Measurements from ENCODE around the gene AMTN. TPM values are rescaled to one million over a fixed set of nuclear protein-coding genes. Genes with fewer than 3 reads are reported as not detected.

AMTN gene
- total RNA-seq, 1 donor from 2014 or later, result not detected

GRCh38 chr4:70538869-70539268, 20.5 kb downstream of the AMTN start:
- no peak overlapping the region for H3K4me3 ChIP-seq (ENCODE audit: insufficient read depth, low read depth, low read length)
- Mint-ChIP-seq H3K36me3 (ENCODE audit: low read depth, unreplicated experiment) (no peaks in the 10 kb centered on the region), H3K4me3 (ENCODE audit: unreplicated experiment) (no peak overlapping the region), H3K27ac (ENCODE audit: unreplicated experiment) (no peak overlapping the region), H3K4me1 (ENCODE audit: low read depth, unreplicated experiment) (peaks cover 2% of the 10 kb centered on the region), H3K27me3 (ENCODE audit: low read depth, unreplicated experiment) (no peaks in the 10 kb centered on the region), H3K9me3 (ENCODE audit: unreplicated experiment) (no peaks in the 10 kb centered on the region)
- DNase-seq (ENCODE audit: low read depth) (no peak), FAIRE-seq (no peak)
- H3K36me3 ChIP-seq (ENCODE audit: insufficient read depth, low read length), result no peaks in the 10 kb centered on the region
- no peaks in the 10 kb centered on the region for H3K9me3 ChIP-seq (ENCODE audit: insufficient read depth, low read depth, low read length)
- TF ChIP-seq EZH2 (IDR thresholded peaks at IDR 0.05; ENCODE audit: insufficient read depth, low read length), result no peak
- TF ChIP-seq, protein P1, sequence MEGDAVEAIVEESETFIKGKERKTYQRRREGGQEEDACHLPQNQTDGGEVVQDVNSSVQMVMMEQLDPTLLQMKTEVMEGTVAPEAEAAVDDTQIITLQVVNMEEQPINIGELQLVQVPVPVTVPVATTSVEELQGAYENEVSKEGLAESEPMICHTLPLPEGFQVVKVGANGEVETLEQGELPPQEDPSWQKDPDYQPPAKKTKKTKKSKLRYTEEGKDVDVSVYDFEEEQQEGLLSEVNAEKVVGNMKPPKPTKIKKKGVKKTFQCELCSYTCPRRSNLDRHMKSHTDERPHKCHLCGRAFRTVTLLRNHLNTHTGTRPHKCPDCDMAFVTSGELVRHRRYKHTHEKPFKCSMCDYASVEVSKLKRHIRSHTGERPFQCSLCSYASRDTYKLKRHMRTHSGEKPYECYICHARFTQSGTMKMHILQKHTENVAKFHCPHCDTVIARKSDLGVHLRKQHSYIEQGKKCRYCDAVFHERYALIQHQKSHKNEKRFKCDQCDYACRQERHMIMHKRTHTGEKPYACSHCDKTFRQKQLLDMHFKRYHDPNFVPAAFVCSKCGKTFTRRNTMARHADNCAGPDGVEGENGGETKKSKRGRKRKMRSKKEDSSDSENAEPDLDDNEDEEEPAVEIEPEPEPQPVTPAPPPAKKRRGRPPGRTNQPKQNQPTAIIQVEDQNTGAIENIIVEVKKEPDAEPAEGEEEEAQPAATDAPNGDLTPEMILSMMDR (IDR thresholded peaks at IDR 0.05; ENCODE audit: insufficient read depth, low read depth, low read length), result no peak
- H3K9ac ChIP-seq (ENCODE audit: low read length), result no peak overlapping the region
- no peak overlapping the region for H3K27ac ChIP-seq (ENCODE audit: low read depth, low read length)
- H4K20me1 ChIP-seq (ENCODE audit: insufficient read depth, low read length), result no peaks in the 10 kb centered on the region
- H3K4me2 ChIP-seq (ENCODE audit: low read length), result no peak overlapping the region
- no peaks in the 10 kb centered on the region for H3K4me1 ChIP-seq (ENCODE audit: insufficient read depth, low read length)
- no peaks in the 10 kb centered on the region for H3K79me2 ChIP-seq (ENCODE audit: insufficient read depth, low read length)
- no peaks in the 10 kb centered on the region for H3K27me3 ChIP-seq (ENCODE audit: insufficient read depth, low read length)
- H2AFZ ChIP-seq (ENCODE audit: low read depth, low read length), result no peak overlapping the region

DNA sequence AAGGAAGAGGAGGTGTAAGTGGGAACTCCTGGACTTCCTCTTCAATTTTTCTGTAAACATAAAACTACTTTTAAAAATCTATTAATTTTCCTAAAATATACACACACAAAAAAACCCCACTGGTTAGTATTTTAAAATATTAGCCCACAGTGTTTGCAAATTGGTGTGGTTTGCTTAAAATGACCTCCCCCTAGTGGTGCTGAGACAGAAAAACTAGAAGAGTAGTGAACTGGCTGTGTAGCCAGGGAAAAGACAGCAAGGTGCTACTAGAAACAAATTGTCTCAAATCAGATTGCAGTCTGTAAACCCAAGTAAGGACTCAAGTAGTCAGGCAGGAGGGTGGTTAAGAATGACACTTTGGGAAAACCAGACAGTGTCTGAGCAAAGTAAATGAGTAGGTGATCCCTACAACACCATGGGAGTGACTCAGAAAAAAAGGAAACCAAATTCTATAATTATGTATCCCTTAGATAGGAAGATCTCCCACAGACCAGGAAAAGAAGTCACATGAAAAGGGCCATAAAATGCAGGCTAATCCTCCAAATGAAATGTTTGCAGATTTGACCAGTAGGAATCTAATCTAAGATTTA, 26.0 kb downstream of the AMTN start:
- Mint-ChIP-seq H3K36me3 (ENCODE audit: low read depth, unreplicated experiment) (no peaks in the 10 kb centered on the region), H3K4me3 (ENCODE audit: unreplicated experiment) (no peak overlapping the region), H3K27ac (ENCODE audit: unreplicated experiment) (no peak overlapping the region), H3K4me1 (ENCODE audit: low read depth, unreplicated experiment) (peaks cover 6% of the 10 kb centered on the region), H3K9me3 (ENCODE audit: unreplicated experiment) (no peaks in the 10 kb centered on the region), H3K27me3 (ENCODE audit: low read depth, unreplicated experiment) (no peaks in the 10 kb centered on the region)
- H3K4me1 ChIP-seq (ENCODE audit: insufficient read depth, low read length), result no peaks in the 10 kb centered on the region
- H4K20me1 ChIP-seq (ENCODE audit: insufficient read depth, low read length), result no peaks in the 10 kb centered on the region
- no peak overlapping the region for H3K4me3 ChIP-seq (ENCODE audit: insufficient read depth, low read depth, low read length)
- H3K4me2 ChIP-seq (ENCODE audit: low read length), result no peak overlapping the region
- H3K27me3 ChIP-seq (ENCODE audit: insufficient read depth, low read length), result no peaks in the 10 kb centered on the region
- no peaks in the 10 kb centered on the region for H3K36me3 ChIP-seq (ENCODE audit: insufficient read depth, low read length)
- no peaks in the 10 kb centered on the region for H3K9me3 ChIP-seq (ENCODE audit: insufficient read depth, low read depth, low read length)
- DNase-seq (ENCODE audit: low read depth) (no peak), FAIRE-seq (no peak)
- TF ChIP-seq, protein P1 (IDR thresholded peaks at IDR 0.05; ENCODE audit: insufficient read depth, low read depth, low read length), result peak; percentile 56
- no peak for TF ChIP-seq EZH2 (IDR thresholded peaks at IDR 0.05; ENCODE audit: insufficient read depth, low read length)
- no peak overlapping the region for H3K27ac ChIP-seq (ENCODE audit: low read depth, low read length)
- no peaks in the 10 kb centered on the region for H3K79me2 ChIP-seq (ENCODE audit: insufficient read depth, low read length)
- no peak overlapping the region for H2AFZ ChIP-seq (ENCODE audit: low read depth, low read length)
- no peak overlapping the region for H3K9ac ChIP-seq (ENCODE audit: low read length)

GRCh38 chr4:70556856-70557255, 38.5 kb downstream of the AMTN start:
- no peaks in the 10 kb centered on the region for H3K4me1 ChIP-seq (ENCODE audit: insufficient read depth, low read length)
- Mint-ChIP-seq H3K4me1 (ENCODE audit: low read depth, unreplicated experiment) (peaks cover 11% of the 10 kb centered on the region), H3K36me3 (ENCODE audit: low read depth, unreplicated experiment) (no peaks in the 10 kb centered on the region), H3K27ac (ENCODE audit: unreplicated experiment) (no peak overlapping the region), H3K27me3 (ENCODE audit: low read depth, unreplicated experiment) (peaks cover 3% of the 10 kb centered on the region), H3K9me3 (ENCODE audit: unreplicated experiment) (peaks cover 5% of the 10 kb centered on the region), H3K4me3 (ENCODE audit: unreplicated experiment) (no peak overlapping the region)
- no peak overlapping the region for H3K4me2 ChIP-seq (ENCODE audit: low read length)
- no peaks in the 10 kb centered on the region for H3K79me2 ChIP-seq (ENCODE audit: insufficient read depth, low read length)
- no peaks in the 10 kb centered on the region for H3K36me3 ChIP-seq (ENCODE audit: insufficient read depth, low read length)
- no peak overlapping the region for H3K27ac ChIP-seq (ENCODE audit: low read depth, low read length)
- H3K4me3 ChIP-seq (ENCODE audit: insufficient read depth, low read depth, low read length), result no peak overlapping the region
- DNase-seq (ENCODE audit: low read depth) (peak; percentile 11), FAIRE-seq (no peak)
- TF ChIP-seq, protein P1 (IDR thresholded peaks at IDR 0.05; ENCODE audit: insufficient read depth, low read depth, low read length), result no peak
- no peak for TF ChIP-seq EZH2 (IDR thresholded peaks at IDR 0.05; ENCODE audit: insufficient read depth, low read length)
- no peaks in the 10 kb centered on the region for H3K9me3 ChIP-seq (ENCODE audit: insufficient read depth, low read depth, low read length)
- no peaks in the 10 kb centered on the region for H4K20me1 ChIP-seq (ENCODE audit: insufficient read depth, low read length)
- H3K27me3 ChIP-seq (ENCODE audit: insufficient read depth, low read length), result no peaks in the 10 kb centered on the region
- no peak overlapping the region for H2AFZ ChIP-seq (ENCODE audit: low read depth, low read length)
- no peak overlapping the region for H3K9ac ChIP-seq (ENCODE audit: low read length)
